NCI-H446 treated with DMSO at 0.1 percent for 48 hours (cell line): ENCODE data around the gene NTNG1.
"Not testable (repeated sequence)": the region's sequence is repeated elsewhere in the genome, so short reads cannot be mapped to it uniquely, and the experiment has no call there.

Experiments used
- DNase-seq: peaks from one replicate; lab custom pipeline; 2025; lab: John Stamatoyannopoulos, UW

The NTNG1 gene

GRCh38 chr1:107198561-107198960 lies 57.7 kb downstream of the NTNG1 start:
- DNase-seq: peak; percentile 86

DNA sequence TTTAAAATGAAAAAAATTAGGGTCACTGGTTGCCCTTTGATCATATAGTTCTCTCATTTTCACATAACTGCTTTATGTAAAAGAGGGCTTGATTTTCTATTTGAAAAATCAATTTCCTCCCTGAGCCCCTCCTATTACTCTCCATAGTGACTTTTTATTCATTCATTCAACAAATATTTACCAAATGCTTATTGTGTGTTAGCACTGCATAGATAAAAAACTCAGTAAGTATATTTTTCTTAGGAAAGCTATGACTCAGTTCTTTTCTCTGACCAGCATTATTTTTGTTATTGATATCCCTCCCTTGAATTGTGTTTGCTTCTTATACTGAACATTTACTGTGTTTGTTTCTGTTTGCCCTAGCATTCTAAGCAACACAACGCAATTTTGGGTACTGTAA lies 59.8 kb downstream of the NTNG1 start:
- DNase-seq: no peak

GRCh38 chr1:107202007-107202406 lies 61.2 kb downstream of the NTNG1 start:
- no peak for DNase-seq

DNA sequence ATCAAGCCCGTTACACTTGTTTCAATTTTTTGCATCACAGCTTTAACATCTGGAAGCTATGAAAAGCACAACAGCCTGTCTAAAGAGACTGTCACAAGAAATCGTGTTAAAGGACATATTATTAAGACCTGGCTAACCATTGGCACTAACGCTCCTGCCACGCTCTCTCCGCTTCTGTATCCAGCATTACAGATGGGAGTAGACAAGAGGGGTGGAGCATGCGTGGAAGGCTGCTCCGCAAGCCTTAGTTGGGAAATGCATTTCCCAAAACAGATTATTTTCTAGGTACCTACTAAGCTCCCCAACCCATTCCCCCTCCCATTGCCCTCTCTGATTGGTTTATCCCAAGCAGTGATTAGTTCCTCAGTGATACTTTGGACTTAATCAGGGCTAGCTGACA lies 72.4 kb downstream of the NTNG1 start:
- DNase-seq: no peak

GRCh38 chr1:107220036-107220435 lies 79.2 kb downstream of the NTNG1 start:
- DNase-seq: no peak

GRCh38 chr1:107225706-107226105 lies 84.9 kb downstream of the NTNG1 start:
- no peak for DNase-seq

DNA sequence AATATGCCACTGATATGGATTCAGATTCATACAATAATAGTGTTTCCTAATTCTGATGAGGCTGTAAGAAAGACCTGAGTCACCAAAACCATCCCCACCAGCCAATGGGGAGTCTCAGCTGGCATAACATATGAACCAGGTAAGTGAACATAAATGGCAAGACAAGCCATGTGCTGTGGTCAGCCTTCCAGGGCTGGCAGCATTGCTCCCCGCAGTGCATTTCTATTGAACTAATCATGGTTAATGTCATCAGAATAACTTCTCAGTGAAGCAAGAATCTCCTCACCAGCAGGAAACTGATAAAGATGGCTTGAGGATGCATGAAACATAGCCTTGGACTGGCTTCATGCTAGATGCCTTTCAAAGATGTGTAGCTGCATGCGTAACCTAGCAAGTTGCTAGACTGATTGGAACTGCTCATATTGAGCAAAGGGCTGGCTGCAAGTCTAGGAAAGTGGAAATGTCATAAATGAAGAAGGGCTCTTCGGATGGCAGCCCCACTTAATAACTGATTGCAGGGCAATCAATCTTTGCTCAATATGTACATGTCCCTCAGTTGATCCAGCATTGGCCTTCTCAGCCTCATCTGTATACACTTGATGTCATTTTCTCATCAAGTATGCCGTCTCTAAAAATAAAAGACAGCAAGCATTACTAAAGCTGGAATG lies 88.0 kb downstream of the NTNG1 start:
- DNase-seq: no peak

DNA sequence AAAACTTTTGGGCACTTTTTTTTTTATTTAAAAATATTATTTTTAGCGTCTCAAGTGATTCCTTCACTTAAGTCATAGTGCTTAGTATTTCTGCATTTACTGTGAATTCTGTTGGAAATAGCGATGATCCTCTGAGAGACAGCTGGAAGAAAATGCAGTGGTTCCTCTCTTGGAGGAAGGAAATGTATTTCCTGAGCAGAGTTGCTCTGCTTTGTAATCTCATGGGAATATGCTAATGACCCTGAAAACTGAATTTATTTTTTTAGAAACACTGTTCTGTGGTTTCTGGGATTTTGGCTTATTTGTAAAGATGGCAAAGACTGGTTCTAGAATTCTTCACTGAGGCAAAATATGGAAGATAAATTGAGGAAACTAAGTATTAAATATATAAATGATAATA lies 88.9 kb downstream of the NTNG1 start:
- DNase-seq: no peak

DNA sequence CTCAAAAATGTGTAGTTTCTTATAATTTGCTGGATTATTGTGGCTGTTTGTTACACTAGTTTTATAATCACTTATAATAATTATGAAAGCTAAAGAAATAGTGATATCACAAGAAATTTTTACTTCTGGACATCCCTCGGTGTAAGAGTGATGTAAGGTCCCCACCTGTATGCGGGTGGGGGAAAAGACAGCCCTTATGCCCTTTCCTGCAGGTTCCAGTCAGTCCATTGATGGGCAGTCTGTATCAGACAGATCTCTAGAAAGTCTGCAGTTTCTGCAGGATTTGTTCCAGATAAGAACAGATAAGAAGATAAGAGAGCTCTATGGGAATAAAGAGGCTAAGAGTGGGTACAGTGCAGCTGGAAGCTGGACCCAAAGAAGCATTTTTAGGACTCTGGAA lies 89.3 kb downstream of the NTNG1 start:
- no peak for DNase-seq

DNA sequence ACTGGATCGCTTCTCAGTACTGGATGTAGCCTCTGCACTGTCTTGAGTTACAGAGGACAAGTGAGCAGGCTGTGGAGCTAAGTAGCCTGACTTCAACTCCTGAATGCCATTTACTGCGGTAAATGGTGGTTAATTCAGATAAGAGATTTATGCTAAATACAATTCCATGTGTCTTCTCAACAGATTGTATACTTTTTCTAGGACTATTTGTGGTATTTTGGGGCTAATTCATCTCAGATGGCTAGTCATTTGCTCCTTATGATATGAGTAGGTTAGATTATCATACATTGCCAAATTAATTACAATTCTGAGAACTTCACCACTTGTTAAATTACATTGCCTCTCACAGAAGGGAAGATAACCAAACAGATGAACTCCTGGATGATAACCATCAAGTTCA lies 90.5 kb downstream of the NTNG1 start:
- no peak for DNase-seq

- DNase-seq: no peak
Observed at GRCh38 chr1:107232426-107232825, 91.6 kb downstream of the NTNG1 start.

DNA sequence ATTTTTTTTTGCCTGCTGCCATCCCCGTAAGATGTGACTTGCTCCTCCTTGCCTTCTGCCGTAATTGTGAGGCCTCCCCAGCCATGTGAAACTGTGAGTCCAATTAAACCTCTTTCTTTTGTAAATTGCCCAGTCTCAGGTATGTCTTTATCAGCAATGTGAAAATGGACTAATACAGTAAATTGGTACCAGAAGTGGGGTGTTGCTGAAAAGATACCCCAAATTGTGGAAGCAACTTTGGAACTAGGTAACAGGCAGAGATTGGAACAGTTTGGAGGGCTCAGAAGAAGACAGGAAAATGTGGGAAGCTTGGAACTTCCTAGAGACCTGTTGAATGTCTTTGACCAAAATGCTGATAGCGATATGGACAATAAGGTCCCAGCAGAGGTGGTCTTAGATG lies 95.9 kb downstream of the NTNG1 start:
- DNase-seq: not testable (repeated sequence)

DNA sequence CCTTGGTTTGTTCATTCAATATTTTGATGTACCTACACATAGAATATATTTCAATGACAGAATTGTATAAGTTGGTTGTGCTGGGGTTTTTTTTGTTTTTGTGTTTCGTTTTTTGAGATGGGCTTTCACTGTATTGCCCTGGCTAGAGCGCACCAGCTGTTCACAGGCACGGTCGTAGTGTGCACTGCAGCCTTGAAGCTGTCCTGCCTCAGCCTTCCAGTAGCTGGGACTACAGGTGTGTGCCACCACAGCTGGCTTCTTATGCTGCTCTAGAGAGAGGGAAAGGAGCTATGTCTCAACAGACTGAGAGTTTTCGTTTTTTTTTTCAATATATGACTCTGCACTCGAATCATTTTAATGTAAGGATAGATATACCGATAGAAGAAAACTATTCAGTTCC lies 102.6 kb downstream of the NTNG1 start:
- no peak for DNase-seq

- peak; percentile 32 for DNase-seq
Observed at GRCh38 chr1:107244709-107245500, 104.1 kb downstream of the NTNG1 start.

GRCh38 chr1:107246775-107247345 lies 106.0 kb downstream of the NTNG1 start:
- DNase-seq: no peak

DNA sequence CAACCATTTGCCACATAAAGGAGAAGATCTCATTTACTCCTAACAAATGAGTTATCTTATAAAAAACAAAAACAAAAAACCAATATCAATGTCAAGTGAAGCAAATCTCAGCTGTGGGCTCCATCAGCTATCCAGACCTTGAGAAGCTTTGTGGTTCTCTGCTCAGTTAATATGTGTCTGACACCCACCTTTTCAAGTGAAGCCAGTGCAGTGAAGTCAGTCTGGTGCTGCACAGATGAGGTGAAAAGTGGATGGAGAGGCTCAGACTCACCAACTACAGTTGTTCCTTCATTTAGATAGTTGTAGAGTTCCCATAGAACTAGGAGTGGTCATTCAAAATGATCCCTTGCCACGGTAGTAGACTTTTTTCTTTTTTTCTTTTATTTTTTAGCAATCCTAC lies 106.8 kb downstream of the NTNG1 start:
- DNase-seq: no peak

- no peak for DNase-seq
Observed at GRCh38 chr1:107250169-107250568, 109.3 kb downstream of the NTNG1 start.

DNA sequence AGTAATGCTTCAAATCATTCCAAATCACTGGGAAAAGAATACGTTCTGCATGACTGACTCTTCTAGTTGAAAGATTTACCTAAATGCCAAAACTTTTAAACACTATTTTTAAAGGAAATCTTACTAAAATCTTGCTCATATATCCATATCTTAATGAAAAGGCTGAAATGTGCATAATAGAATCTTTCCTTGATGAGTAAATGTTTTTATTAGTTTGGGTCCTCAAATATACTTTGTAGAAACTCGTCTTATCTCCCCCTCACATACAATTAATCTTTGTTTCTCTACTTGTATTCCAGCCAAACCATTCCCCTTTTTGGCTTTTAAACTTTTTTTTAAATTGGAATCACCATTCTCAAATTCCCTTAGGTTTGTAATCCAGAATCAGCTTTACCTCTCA lies 110.2 kb downstream of the NTNG1 start:
- peak; percentile 55 for DNase-seq

DNA sequence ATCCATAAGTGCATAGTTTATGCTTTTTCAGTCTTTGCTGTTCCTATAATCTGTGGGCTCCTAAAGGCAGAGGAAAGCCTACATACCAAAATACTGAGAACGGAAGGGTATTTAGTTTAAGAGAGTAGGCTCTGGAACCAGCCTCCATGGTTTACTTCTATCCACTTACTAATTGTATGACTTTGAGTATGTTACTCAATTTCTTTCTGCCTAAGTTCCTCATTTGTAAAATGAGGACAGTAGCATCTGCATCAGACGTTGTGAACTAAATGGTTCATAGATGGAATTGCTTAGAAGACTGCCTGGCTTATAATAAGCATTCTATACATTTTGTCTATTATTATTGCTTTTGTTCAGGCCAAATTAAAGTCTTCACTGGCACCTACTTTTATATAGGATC lies 111.0 kb downstream of the NTNG1 start:
- DNase-seq: no peak

DNA sequence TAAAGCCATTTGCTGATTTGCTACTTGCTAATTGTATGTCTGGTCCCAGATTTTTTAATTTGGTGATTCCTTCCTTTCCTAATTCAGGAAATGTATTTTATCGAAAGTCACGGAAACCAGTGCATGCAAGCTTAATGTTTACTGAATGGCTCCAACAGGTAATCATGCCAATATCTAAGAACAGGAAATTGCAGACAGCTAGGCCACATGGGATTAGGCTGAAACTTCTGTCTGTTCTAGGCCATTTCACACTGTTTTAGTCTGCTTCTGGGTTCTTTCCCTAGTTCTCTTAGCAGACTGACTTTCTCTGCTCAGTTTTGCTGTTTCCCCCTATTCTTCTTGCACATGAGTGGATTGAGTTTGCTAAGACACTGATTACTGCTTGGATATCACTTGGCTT lies 111.4 kb downstream of the NTNG1 start:
- DNase-seq: no peak

GRCh38 chr1:107254306-107254705 lies 113.5 kb downstream of the NTNG1 start:
- peak; percentile 39 for DNase-seq

- no peak for DNase-seq
Observed at GRCh38 chr1:107255469-107255868, 114.6 kb downstream of the NTNG1 start.
